IPS-20b (cell line): ENCODE data around the gene AGPAT3.

Experiments used
- H3K27ac ChIP-seq: one replicate; pipeline ENCODE4 v1.5.1; 2013; ENCODE audit warnings: low read length
- H3K27me3 ChIP-seq: 2 replicates; pipeline ENCODE4 v1.6.1; 2013; ENCODE audit warnings: mild to moderate bottlenecking, low read length, inconsistent platforms; ENCODE audit not compliant: insufficient read depth
- H3K36me3 ChIP-seq: 2 replicates; pipeline ENCODE4 v1.6.1; 2013; ENCODE audit warnings: low read depth, mild to moderate bottlenecking, inconsistent platforms, low read length, moderate library complexity; ENCODE audit not compliant: insufficient read depth
- H3K4me1 ChIP-seq: 2 replicates; pipeline ENCODE4 v1.6.1; 2013; ENCODE audit warnings: mild to moderate bottlenecking, control low read depth, inconsistent platforms, low read length, moderate library complexity; ENCODE audit not compliant: insufficient read depth
- H3K4me3 ChIP-seq: 2 replicates; pipeline ENCODE4 v1.5.1; 2013; ENCODE audit warnings: mild to moderate bottlenecking, low read length, inconsistent platforms
- H3K9ac ChIP-seq: 2 replicates; pipeline ENCODE4 v1.6.1; 2013; ENCODE audit warnings: low read depth, mild to moderate bottlenecking, inconsistent platforms, low read length, moderate library complexity
- H3K9me3 ChIP-seq: 2 replicates; pipeline ENCODE4 v1.6.1; 2013; ENCODE audit warnings: mild to moderate bottlenecking, low read depth, low read length, inconsistent platforms; ENCODE audit not compliant: insufficient read depth

Gene AGPAT3

DNA sequence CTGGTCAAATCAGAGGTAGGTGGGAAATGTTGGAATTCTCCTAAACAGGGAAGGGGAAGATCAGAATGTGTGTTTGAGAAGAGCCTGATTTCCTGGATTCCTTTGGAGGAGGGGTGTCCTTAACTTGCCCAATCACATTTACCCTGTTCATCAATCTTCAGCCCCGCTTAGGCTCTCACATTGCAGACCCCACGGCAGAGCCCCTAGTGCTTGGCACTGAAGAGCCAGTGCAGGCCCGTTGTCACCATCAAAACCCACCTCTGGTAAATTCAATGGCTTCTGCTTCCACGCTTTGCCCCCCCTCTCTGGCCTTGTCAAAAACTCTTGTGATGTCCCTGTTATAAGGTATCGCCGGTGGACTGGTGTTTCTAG lies 2.3 kb downstream of the AGPAT3 start:
- no peaks in the 10 kb centered on the region for H3K4me1 ChIP-seq
- H3K36me3 ChIP-seq: no peaks in the 10 kb centered on the region
- peaks cover 45% of the 10 kb centered on the region for H3K27me3 ChIP-seq
- H3K9me3 ChIP-seq: no peaks in the 10 kb centered on the region
- H3K9ac ChIP-seq: no peak overlapping the region
- no peak overlapping the region for H3K27ac ChIP-seq
- no peak overlapping the region for H3K4me3 ChIP-seq

DNA sequence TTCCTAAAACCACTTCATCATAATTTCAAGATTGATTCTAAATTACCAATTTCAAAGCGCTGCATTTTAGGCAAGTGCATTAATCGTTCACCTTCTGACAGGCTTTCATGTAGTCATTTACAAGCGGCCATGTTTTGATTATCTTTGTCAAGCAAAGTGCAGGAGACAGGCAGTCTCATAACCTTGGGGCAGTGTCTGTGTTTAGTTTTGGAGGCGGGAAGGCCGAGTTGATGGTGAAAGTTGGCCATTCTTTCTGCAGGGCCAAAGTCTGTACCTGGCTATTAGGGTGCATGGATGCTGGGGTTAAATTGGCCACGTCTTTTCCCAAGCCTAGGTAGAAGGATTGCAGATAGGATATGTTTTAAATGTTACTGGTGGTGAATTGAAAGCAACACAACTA lies 2.9 kb downstream of the AGPAT3 start:
- no peak overlapping the region for H3K27ac ChIP-seq
- no peak overlapping the region for H3K9ac ChIP-seq
- no peaks in the 10 kb centered on the region for H3K4me1 ChIP-seq
- H3K4me3 ChIP-seq: no peak overlapping the region
- H3K36me3 ChIP-seq: no peaks in the 10 kb centered on the region
- H3K27me3 ChIP-seq: peaks cover 41% of the 10 kb centered on the region
- H3K9me3 ChIP-seq: no peaks in the 10 kb centered on the region

DNA sequence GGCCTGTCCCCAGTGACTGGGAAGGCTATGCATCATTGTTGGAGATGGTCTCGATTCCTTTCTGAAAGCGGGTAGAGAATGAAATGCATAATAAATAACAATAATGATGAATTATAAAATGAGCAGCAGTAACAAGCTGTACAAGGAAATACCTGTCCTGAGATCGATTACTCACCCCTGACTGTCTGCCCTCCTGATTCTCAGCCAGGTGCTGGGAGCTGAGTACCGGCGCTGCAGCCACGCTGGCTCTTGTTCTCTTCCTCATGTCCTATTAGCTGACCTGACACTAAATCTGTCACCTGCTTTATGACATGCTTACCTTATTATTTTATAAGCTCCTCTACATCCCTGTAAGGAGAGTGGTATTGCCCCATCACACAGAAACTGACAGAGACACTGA lies 3.4 kb downstream of the AGPAT3 start:
- Histone ChIP-seq H3K27ac (no peak overlapping the region), H3K9ac (no peak overlapping the region), H3K27me3 (peaks cover 36% of the 10 kb centered on the region), H3K36me3 (no peaks in the 10 kb centered on the region), H3K9me3 (no peaks in the 10 kb centered on the region), H3K4me3 (no peak overlapping the region), H3K4me1 (no peaks in the 10 kb centered on the region)

DNA sequence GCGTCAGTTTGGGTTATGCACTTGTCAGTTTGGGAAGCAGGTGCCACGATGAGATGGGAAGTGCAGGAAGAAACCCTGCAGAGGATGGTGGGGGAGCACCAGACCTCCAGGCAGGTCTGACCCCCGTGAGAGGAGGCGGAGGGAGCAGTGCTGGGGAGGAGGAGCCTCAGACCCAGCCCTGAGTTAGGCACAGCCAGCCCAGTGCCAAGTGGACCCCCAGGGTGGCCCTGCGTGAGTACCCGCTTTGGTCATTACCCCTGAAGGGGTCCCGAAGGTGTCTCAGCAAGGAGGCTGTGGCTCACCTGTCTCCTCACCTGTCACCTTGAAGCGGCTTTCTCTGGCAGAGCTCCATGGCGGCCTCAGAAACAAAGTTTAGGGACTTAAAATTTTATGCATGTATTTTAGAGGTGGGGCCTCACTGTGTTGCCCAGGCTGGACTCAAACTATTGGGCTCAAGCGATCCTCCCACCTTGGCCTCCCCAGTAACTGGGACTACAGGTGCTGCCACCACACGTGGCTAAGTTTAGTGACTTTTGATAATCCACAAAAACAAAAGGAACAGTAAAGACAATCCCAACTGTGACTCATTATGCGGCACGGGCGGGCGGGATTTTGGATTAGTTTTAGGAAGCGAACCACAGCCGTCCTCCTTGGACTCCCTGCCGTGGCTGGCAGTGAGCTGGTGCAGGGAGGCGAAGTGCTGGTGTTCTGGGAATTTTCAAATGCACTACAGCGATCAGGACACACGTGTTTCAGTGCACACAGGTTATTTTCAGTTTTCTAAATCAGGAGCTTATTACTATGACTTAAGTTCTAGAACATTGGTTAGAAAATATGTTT lies 4.7 kb downstream of the AGPAT3 start:
- Histone ChIP-seq H3K4me1 (no peaks in the 10 kb centered on the region), H3K9me3 (no peaks in the 10 kb centered on the region), H3K27ac (no peak overlapping the region), H3K4me3 (no peak overlapping the region), H3K9ac (no peak overlapping the region), H3K27me3 (peaks cover 25% of the 10 kb centered on the region), H3K36me3 (no peaks in the 10 kb centered on the region)

DNA sequence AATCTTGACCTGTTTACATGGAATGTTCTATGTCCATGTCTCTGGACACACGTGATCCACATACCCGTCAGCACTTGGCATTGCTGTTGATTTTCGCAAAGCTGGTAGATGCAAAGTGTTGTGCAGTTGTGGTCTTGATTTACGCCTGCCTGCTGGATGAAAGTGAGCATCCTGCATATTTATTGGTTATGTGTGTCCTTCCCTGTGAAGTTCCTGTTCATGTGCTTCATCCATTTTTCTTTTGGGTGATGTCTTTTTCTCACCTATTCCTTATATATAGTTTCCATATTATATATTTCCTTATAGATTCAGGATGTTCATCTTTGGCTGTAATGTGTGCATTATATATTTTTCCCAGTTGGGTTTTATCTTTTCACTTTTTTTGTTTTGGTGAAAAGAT lies 6.5 kb downstream of the AGPAT3 start:
- no peak overlapping the region for H3K27ac ChIP-seq
- H3K36me3 ChIP-seq: no peaks in the 10 kb centered on the region

DNA sequence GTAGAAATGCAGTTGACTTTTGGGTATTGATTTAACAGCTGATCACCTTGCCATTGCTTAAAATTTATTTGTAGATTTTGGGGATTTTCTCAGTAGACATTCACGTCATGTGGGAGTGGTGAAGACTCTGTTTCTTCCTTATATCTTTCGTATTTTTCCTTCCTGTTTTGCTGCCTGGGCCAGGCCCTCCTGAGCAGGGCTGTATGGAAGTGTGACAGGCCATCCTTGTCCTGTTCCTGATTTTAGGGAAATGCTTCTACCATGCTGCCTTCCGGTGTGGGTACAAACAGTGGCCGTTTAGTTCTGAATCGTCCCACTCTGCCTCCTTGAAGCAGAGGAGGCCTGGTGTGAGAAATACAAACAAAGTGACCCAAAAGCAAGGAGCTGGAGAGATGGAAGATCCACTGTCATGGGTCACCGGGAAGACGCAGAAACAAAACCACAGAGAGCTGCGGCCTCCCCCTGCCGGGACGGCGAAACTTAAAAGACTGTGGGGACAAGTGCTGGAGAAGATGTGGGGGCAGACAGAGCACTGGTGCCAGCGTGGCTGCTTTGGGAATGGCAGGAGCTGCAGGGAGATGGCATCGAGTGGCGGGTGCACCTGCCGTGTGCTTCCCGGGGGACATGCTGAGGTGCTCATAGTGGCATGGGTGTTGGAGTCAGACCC lies 7.6 kb downstream of the AGPAT3 start:
- no peak overlapping the region for H3K27ac ChIP-seq

More for the DNA sequence above, 6.5 kb downstream of the AGPAT3 start:
- H3K27me3 ChIP-seq: peaks cover 15% of the 10 kb centered on the region; the same call in 1 of the 2 replicates
- H3K9ac ChIP-seq: no peak overlapping the region
- H3K4me1 ChIP-seq: no peaks in the 10 kb centered on the region
- H3K9me3 ChIP-seq: no peaks in the 10 kb centered on the region
- no peak overlapping the region for H3K4me3 ChIP-seq

DNA sequence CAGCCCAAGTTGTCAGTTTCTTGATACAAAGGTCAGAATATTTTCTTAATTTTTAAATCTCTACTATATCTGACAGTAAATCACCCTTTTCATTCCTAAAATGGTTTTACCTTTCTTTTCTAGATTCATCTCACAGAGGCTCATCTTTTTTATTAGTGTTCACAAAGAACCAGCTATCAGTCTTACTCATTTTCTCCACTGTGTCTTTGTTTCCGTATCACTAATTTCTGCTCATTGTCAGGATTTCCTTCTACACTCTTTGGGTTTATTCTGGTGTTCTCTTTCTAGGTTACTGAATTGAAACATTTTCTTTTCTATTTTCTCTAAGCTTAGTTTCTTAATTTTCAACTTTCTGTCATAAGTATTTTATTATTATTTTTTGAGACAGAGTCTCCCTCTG lies 8.7 kb downstream of the AGPAT3 start:
- H3K4me1 ChIP-seq: no peaks in the 10 kb centered on the region
- H3K4me3 ChIP-seq: no peak overlapping the region
- no peak overlapping the region for H3K9ac ChIP-seq
- no peak overlapping the region for H3K27ac ChIP-seq
- no peaks in the 10 kb centered on the region for H3K36me3 ChIP-seq
- H3K27me3 ChIP-seq: no peaks in the 10 kb centered on the region
- H3K9me3 ChIP-seq: no peaks in the 10 kb centered on the region

More for the DNA sequence above, 7.6 kb downstream of the AGPAT3 start:
- Histone ChIP-seq H3K9me3 (no peaks in the 10 kb centered on the region), H3K36me3 (no peaks in the 10 kb centered on the region), H3K4me3 (no peak overlapping the region), H3K27me3 (peaks cover 4% of the 10 kb centered on the region; the same call in 1 of the 2 replicates), H3K9ac (no peak overlapping the region), H3K4me1 (no peaks in the 10 kb centered on the region)

DNA sequence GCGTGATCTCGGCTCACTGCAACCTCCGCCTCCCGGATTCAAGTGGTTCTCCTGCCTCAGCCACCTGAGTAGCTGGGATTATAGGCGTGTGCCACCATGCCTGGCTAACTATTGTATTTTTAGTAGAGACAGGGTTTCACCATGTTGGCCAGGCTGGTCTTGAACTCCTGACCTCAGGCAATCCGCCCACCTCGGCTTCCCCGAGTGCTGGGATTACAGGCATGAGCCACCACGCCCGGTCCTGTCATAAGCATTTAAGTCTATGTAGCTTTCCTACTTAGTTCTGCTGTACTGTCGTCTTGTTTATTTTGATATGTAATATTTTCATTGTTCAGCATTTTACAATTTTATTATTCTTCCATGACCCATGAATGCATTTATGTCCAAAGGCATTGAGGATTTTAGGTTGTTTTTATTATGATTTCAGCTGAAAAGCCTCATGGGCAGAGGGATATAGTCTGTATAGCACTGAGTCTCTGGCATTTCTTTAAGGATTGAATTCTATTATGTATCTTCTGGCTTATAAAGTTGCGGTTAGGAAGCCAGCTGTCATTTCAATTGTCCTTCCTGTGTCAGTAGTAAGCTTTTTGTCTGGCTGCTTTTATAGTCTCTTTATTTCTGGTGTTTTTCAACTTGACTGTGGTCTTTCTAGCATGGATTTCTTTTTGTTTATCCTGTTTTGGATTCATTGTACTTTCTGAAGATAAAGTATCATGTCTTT lies 9.2 kb downstream of the AGPAT3 start:
- no peak overlapping the region for H3K9ac ChIP-seq
- no peak overlapping the region for H3K4me3 ChIP-seq
- H3K27ac ChIP-seq: no peak overlapping the region
- H3K36me3 ChIP-seq: no peaks in the 10 kb centered on the region
- H3K27me3 ChIP-seq: no peaks in the 10 kb centered on the region
- H3K9me3 ChIP-seq: no peaks in the 10 kb centered on the region
- no peaks in the 10 kb centered on the region for H3K4me1 ChIP-seq

DNA sequence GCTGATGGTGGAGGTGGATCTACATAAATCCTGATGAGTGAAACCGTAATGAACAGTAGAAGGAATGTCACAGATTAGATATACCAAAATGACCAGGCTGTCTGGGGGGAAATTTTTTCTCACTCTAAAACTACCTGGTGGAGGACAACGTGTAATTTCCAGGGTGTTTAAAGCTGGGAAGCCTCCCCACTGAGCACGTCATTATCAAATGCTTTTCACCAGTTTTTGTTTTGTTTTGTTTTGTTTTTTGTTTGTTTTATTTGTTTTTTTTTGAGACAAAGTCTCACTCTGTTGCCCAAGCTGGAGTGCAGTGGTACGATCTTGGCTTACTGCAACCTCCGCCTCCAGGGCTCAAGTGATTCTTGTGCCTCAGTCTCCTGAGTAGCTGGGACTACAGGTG lies 11.6 kb downstream of the AGPAT3 start:
- no peaks in the 10 kb centered on the region for H3K9me3 ChIP-seq
- peaks cover 5% of the 10 kb centered on the region; the same call in 1 of the 2 replicates for H3K4me1 ChIP-seq
- no peaks in the 10 kb centered on the region for H3K27me3 ChIP-seq
- H3K36me3 ChIP-seq: no peaks in the 10 kb centered on the region
- H3K27ac ChIP-seq: no peak overlapping the region
- H3K4me3 ChIP-seq: no peak overlapping the region
- H3K9ac ChIP-seq: no peak overlapping the region

DNA sequence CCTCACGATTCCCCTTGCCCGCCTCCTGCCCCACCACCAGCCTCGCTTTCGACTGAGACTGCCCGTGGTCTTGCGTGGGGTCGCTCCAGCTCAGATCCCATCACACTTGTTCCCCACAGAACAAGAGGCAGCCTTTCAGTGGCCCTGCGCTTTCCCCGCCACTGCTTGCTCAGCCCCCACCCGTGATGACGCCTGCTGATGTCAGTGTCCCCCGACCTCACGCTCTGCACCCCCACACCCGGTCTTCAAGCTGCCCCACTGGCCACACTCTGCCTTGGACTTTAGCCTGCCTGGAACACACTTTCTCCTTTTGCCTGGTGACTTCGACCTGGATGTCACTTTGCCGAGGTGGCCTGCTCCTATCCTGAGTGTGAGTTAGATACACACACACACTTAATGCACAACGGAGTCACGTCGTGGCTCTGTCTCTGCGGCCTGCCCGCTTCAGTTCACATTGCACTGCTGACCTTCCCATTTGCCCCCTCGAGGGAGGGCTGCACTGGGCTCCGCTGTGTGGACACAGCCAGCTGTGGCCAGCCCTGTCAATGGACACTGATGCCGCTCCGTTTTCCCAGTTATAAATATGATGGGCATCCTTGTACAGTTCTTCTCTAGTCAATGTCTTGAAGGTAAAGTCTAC lies 13.0 kb downstream of the AGPAT3 start:
- Histone ChIP-seq H3K9me3 (no peaks in the 10 kb centered on the region), H3K4me1 (peaks cover 5% of the 10 kb centered on the region; the same call in 1 of the 2 replicates)

DNA sequence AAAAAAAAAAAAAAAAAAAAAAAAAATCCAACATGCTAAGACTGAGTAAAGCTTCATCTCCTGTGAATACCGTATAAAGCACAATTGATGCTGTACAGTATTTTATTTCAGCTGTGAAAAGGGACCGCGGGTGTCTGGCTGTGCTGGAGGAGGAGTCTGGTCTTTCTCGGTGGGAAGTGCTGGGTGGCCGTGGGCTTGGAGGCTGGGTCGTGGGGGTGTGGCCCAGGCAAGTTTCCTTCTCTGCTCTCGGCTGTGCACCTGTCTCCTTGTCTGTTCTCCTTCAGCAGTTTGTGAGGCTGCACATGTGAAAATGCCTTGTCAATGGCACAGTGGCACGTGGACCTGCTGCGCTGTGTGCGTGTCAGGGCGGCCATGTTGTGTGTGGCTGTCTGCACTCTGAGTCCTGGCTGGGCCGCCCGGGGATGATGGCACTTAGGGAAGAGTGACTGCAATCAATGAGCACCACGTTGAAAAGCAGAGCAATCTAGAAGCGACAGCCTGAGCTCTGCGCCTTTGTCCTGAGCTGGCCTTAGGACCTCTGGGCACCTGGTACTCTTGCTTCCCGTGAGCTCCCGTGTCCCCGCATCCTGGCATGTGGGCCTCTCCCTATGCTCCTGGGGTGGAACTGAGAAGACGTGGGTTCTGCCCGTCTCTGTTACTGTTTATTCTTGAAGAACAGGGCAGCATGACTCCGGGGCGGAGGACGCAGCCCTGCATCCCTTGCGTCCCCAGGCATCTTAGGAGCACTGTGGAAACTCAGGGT lies 14.5 kb downstream of the AGPAT3 start:
- Histone ChIP-seq H3K27ac (no peak overlapping the region), H3K4me1 (peaks cover 5% of the 10 kb centered on the region; the same call in 1 of the 2 replicates), H3K4me3 (no peak overlapping the region), H3K9me3 (no peaks in the 10 kb centered on the region), H3K27me3 (no peaks in the 10 kb centered on the region), H3K9ac (no peak overlapping the region), H3K36me3 (no peaks in the 10 kb centered on the region)

More for the DNA sequence above, 13.0 kb downstream of the AGPAT3 start:
- H3K27ac ChIP-seq: no peak overlapping the region
- no peaks in the 10 kb centered on the region for H3K27me3 ChIP-seq
- no peak overlapping the region; the same call in 1 of the 2 replicates for H3K9ac ChIP-seq
- H3K36me3 ChIP-seq: no peaks in the 10 kb centered on the region
- H3K4me3 ChIP-seq: no peak overlapping the region
